Muscle layer of colon (tissue), 2 donors: ENCODE results near the gene SFTPA2.
"Not testable (repeated sequence)": the region's sequence is repeated elsewhere in the genome, so short reads cannot be mapped to it uniquely, and the experiment has no call there.

ENCODE experiments used
- H3K27ac ChIP-seq: one replicate; pipeline ENCODE4 v1.7.0; 2013; ENCODE audit warnings: low read depth, mild to moderate bottlenecking, low read length, moderate library complexity
- H3K27me3 ChIP-seq, 2 donors: one replicate each; pipeline ENCODE4 v1.7.0; 2013; ENCODE audit warnings: low read length in 2 of 2, mild to moderate bottlenecking in 2 of 2; ENCODE audit not compliant: insufficient read depth in 2 of 2, control insufficient read depth in 1 of 2
- H3K36me3 ChIP-seq: one replicate; pipeline ENCODE4 v1.7.0; 2013; ENCODE audit warnings: mild to moderate bottlenecking, low read length; ENCODE audit not compliant: insufficient read depth
- H3K4me1 ChIP-seq: one replicate; pipeline ENCODE4 v1.7.0; 2013; ENCODE audit warnings: mild to moderate bottlenecking, low read length; ENCODE audit not compliant: insufficient read depth
- H3K4me3 ChIP-seq, 2 donors: one replicate each; pipeline ENCODE4 v1.7.0; 2013; ENCODE audit warnings: low read length in 2 of 2, low read depth in 1 of 2, mild to moderate bottlenecking in 1 of 2, moderate library complexity in 1 of 2
- H3K9ac ChIP-seq: one replicate; pipeline ENCODE4 v1.7.0; 2013; ENCODE audit warnings: low read length
- H3K9me3 ChIP-seq: one replicate; pipeline ENCODE4 v1.7.0; 2013; ENCODE audit warnings: mild to moderate bottlenecking, low read length
- donor health status: abdominal sarcoma.
- donor health status: Adenocarcinoma of cecum.

The SFTPA2 gene

GRCh38 chr10:79555354-79556309, 4.6 kb downstream of the SFTPA2 start:
- no peaks in the 10 kb centered on the region for H3K27me3 ChIP-seq
- H3K36me3 ChIP-seq: no peaks in the 10 kb centered on the region
- no peaks in the 10 kb centered on the region for H3K9me3 ChIP-seq
- no peak overlapping the region for H3K27ac ChIP-seq
- H3K9ac ChIP-seq: no peak overlapping the region
- H3K4me1 ChIP-seq: no peaks in the 10 kb centered on the region
- no peak overlapping the region for H3K4me3 ChIP-seq

GRCh38 chr10:79552143-79552542, 8.1 kb downstream of the SFTPA2 start:
- H3K9me3 ChIP-seq: no peaks in the 10 kb centered on the region
- no peaks in the 10 kb centered on the region for H3K27me3 ChIP-seq
- no peak overlapping the region for H3K4me3 ChIP-seq
- no peaks in the 10 kb centered on the region for H3K36me3 ChIP-seq
- H3K9ac ChIP-seq: no peak overlapping the region
- no peaks in the 10 kb centered on the region for H3K4me1 ChIP-seq
- no peak overlapping the region for H3K27ac ChIP-seq

- H3K4me1 ChIP-seq: no peaks in the 10 kb centered on the region
- H3K9ac ChIP-seq: no peak overlapping the region
- H3K27me3 ChIP-seq: no peaks in the 10 kb centered on the region
- H3K27ac ChIP-seq: no peak overlapping the region
- no peak overlapping the region for H3K4me3 ChIP-seq
- H3K36me3 ChIP-seq: no peaks in the 10 kb centered on the region
- H3K9me3 ChIP-seq: no peaks in the 10 kb centered on the region
These were observed 12.2 kb downstream of the SFTPA2 start for GRCh38 chr10:79547973-79548372.

- H3K27me3 ChIP-seq: not testable (repeated sequence)
These were observed 13.1 kb downstream of the SFTPA2 start for GRCh38 chr10:79547128-79547527.

GRCh38 chr10:79544926-79545659, 15.1 kb downstream of the SFTPA2 start:
- not testable (repeated sequence) for H3K27me3 ChIP-seq, H3K9me3 ChIP-seq, H3K36me3 ChIP-seq, H3K27ac ChIP-seq, H3K4me1 ChIP-seq, H3K9ac ChIP-seq, H3K4me3 ChIP-seq

More at GRCh38 chr10:79547128-79547527, 13.1 kb downstream of the SFTPA2 start:
- H3K9ac ChIP-seq, H3K36me3 ChIP-seq, H3K27ac ChIP-seq, H3K9me3 ChIP-seq, H3K4me1 ChIP-seq, H3K4me3 ChIP-seq: not testable (repeated sequence)

- not testable (repeated sequence) for H3K27ac ChIP-seq, H3K4me1 ChIP-seq, H3K9ac ChIP-seq, H3K36me3 ChIP-seq, H3K27me3 ChIP-seq, H3K9me3 ChIP-seq, H3K4me3 ChIP-seq
These were observed 15.8 kb downstream of the SFTPA2 start for GRCh38 chr10:79544408-79544807.

- Histone ChIP-seq H3K27me3 (no peaks in the 10 kb centered on the region), H3K36me3 (no peaks in the 10 kb centered on the region), H3K27ac (no peak overlapping the region), H3K9me3 (no peaks in the 10 kb centered on the region), H3K4me3 (no peak overlapping the region), H3K4me1 (no peaks in the 10 kb centered on the region), H3K9ac (no peak overlapping the region)
These were observed 17.6 kb downstream of the SFTPA2 start for GRCh38 chr10:79542626-79543025.

GRCh38 chr10:79540930-79541329, 19.3 kb downstream of the SFTPA2 start:
- H3K4me1 ChIP-seq, H3K4me3 ChIP-seq, H3K27ac ChIP-seq, H3K36me3 ChIP-seq, H3K9ac ChIP-seq, H3K27me3 ChIP-seq, H3K9me3 ChIP-seq: not testable (repeated sequence)

GRCh38 chr10:79538311-79538710, 21.9 kb downstream of the SFTPA2 start:
- H3K4me3 ChIP-seq, H3K9me3 ChIP-seq, H3K27me3 ChIP-seq, H3K4me1 ChIP-seq, H3K36me3 ChIP-seq, H3K9ac ChIP-seq, H3K27ac ChIP-seq: not testable (repeated sequence)

GRCh38 chr10:79533903-79534175, 26.4 kb downstream of the SFTPA2 start:
- H3K27ac ChIP-seq, H3K4me1 ChIP-seq, H3K9me3 ChIP-seq, H3K9ac ChIP-seq, H3K27me3 ChIP-seq, H3K36me3 ChIP-seq, H3K4me3 ChIP-seq: not testable (repeated sequence)

GRCh38 chr10:79533142-79533902, 26.9 kb downstream of the SFTPA2 start:
- not testable (repeated sequence) for H3K9me3 ChIP-seq, H3K4me1 ChIP-seq

More at GRCh38 chr10:79533142-79533902, 26.9 kb downstream of the SFTPA2 start:
- not testable (repeated sequence) for H3K27me3 ChIP-seq, H3K9ac ChIP-seq, H3K36me3 ChIP-seq, H3K4me3 ChIP-seq, H3K27ac ChIP-seq
